Measurements from ENCODE around the gene FOXG1.

DNA sequence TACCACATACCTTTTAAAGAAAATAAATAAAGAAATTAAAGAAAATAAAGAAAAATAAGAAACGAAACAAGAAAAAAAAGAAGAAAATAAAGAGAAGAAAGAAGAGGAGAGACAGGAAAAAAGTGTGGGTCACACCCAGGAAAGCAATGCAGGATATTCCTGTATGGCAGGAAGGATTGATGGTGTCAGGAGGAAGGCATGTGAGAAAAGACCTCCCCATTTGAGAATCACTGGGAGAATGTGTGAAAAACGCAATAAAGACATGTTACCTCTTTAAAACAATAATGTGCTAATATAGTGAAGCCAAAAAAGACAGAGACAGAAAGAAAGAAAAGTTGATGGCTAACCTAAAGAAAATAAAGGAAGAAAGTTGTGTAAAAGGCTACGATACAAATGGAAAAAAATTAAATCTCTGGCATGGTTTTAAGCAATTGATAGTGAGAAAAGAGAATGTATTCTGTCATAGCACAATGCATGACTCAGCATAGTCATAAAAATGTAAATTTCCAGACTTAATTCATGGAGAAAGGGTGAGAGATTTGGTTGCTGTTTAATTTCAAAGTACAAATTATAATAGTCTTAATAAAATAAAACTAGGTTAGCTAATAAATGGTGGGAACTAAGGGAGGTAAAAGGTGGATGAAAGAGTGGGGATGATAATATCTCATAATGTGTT is 24.3 kb upstream of the FOXG1 start:
- TF ChIP-seq EZH2 (IDR thresholded peaks at IDR 0.05) (no peak), FOXP2 (optimal IDR thresholded peaks at IDR 0.05; ENCODE audit: control extremely low read depth, extremely low read length, insufficient read depth) (no peak)
